Measurements from ENCODE around the gene CHD1L.
"Not testable (repeated sequence)": the region's sequence is repeated elsewhere in the genome, so short reads cannot be mapped to it uniquely, and the experiment has no call there.

The CHD1L gene

GRCh38 chr1:147233903-147234302, 8.6 kb upstream of the CHD1L start:
- DNase-seq (ENCODE audit: low spot score): not testable (repeated sequence)

- no peak for DNase-seq (ENCODE audit: low spot score)
Observed at GRCh38 chr1:147235822-147236221, 6.7 kb upstream of the CHD1L start.

DNA sequence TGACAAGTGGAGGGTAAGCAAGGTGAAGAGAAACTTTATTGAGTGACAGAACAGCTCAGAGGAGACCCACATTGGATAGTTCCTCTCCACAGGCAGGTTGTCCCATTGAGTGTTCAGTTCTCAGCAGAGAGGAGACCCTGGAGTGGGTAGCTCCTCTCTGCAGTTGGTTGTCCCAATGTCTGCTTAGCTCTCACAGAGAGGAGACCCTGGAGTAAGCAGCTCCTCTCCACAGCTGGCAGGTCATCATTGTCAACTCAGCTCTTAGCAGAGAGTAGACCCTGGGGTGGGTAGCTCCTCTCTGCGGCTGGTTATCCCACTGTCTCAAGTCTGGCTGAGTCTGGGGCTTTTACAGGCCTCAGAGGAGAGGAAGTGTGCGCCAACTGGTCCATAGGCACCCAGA, 6.0 kb upstream of the CHD1L start:
- no peak for DNase-seq (ENCODE audit: low spot score)

GRCh38 chr1:147236959-147237791, 5.3 kb upstream of the CHD1L start:
- no peak for DNase-seq (ENCODE audit: low spot score)

GRCh38 chr1:147238053-147238902, 4.2 kb upstream of the CHD1L start:
- DNase-seq (ENCODE audit: low spot score): no peak

DNA sequence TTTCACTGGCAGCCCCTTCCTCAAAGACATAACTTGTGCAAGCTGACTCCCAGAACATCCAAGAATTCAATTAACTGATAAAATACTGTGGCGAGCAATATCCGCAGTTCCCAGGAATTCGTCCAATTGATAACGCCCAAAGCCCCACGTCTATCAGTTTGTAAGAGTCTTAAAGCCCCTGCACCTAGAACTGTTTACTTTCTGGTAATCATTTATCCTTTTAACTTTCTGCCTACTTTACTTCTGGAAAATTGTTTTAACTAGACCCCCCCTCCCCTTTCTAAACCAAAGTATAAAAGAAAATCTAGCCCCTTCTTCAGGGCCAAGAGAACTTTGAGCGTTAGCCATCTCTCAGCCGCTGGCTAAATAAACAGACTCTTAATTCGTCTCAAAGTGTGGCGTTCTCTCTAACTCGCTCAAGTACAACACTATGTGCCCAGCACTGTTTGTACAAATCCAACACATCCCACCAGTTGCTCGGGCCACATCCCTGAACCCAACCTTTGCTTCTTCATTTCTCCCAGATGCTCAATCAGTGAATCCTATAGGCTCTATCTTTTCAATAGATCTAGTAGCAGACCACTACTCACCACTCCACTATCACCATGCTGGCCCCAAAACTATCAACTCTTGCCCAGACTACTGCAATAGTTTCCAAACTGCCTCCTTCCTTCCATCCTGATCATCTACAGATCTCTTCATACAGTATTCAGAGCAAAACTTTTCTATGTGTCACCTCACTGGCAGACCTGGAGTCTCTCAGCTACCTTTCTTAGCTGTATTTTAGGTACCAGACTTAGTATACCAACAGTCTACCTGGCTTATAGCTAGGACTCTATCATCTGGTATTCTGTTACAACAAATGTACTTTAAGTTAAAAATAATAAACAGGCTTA, 3.3 kb upstream of the CHD1L start:
- no peak for DNase-seq (ENCODE audit: low spot score)

DNA sequence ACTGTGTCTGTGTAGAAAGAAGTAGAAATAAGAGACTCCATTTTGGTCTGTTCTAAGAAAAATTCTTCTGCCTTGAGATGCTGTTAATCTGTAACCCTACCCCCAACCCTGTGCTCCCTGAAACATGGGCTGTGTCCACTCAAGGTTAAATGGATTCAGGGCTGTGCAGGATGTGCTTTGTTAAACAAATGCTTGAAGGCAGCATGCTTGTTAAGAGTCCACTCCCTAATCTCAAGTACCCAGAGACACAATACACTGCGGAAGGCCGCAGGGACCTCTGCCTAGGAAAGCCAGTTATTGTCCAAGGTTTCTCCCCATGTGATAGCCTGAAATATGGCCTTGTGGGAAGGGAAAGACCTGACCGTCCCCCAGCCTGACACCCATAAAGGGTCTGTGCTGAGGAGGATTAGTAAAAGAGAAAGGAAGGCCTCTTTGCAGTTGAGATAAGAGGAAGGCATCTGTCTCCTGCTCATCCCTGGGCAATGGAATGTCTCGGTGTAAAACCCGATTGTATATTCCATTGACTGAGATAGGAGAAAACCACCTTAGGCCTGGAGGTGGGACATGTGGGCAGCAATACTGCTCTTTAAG, 2.3 kb upstream of the CHD1L start:
- not testable (repeated sequence) for DNase-seq (ENCODE audit: low spot score)

- DNase-seq (ENCODE audit: low spot score): no peak
Observed at GRCh38 chr1:147241934-147242448, 493 bp upstream of the CHD1L start.

DNA sequence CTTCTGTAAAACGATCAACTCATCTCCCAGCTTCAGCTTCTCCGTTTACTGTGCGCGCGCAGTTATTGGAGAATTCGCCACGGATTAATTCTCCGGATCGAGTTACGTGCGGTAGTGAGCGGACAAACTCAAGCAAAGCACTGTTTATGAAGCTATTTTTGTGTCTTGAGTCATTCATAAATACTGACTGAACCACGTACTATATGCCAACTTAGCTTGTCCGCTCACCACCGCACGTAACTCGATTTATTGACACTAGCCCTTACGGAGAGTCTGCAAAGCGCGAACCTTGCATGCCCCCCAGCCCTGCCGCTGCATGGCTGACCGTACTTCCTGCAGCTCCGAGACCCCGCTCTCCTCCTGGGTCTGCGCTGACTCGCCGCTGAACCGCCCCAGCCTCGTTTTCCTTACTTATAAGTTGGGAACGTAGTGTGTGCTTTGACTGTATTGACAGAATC, 773 bp downstream of the CHD1L start:
- peak; percentile 43 for DNase-seq (ENCODE audit: low spot score)

DNA sequence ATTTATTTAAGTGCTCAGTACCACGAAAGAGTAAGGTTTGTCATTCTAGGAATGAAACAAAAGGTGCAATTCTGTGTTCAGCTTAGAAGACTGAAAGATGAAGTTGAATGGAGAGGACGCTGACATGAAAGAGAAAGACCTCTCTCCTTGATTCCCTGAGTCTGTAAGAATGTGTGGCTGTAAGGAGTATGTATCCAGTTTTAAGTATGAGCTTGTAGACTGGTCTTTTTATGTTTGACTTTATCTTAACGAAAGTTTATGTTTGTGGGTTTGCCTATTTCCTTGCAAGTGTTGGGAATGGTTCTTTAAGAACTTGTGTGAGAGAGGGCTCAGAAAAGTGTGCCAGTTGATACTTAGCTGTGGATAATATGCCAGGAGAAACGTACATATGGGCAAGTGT, 1.4 kb downstream of the CHD1L start:
- no peak for DNase-seq (ENCODE audit: low spot score)

- DNase-seq (ENCODE audit: low spot score): no peak
Observed at GRCh38 chr1:147245129-147245528, 2.6 kb downstream of the CHD1L start.

- DNase-seq (ENCODE audit: low spot score): no peak
Observed at GRCh38 chr1:147245586-147246021, 3.1 kb downstream of the CHD1L start.

DNA sequence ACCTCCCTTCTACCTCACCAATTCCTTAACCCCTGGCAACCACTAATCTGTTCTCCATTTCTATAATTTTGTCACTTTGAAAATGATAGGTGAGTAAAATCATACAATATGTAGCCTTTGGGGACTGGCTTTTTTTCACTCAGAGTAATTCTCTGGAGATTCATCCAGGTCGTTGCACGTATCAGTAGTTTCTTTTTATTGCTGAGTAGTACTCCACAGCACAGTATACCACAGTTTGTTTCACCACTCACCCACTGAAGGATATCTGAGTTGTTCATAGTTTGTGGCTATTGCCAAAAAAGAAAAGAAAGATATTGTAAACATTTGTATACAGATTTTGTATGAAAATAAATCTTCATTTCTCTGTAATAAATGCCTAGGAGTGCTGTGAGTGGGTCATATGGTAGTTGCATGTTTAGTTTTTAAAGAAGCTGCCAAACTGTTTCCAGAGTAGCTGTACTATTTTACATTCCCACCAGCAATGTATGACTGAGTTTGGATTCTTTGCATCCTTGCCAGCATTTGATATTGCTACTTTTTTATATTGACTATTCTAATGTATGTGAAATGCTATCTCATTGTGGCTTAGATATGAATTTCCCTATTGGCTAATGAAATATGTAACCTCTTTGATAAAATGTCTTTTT, 3.7 kb downstream of the CHD1L start:
- no peak for DNase-seq (ENCODE audit: low spot score)

DNA sequence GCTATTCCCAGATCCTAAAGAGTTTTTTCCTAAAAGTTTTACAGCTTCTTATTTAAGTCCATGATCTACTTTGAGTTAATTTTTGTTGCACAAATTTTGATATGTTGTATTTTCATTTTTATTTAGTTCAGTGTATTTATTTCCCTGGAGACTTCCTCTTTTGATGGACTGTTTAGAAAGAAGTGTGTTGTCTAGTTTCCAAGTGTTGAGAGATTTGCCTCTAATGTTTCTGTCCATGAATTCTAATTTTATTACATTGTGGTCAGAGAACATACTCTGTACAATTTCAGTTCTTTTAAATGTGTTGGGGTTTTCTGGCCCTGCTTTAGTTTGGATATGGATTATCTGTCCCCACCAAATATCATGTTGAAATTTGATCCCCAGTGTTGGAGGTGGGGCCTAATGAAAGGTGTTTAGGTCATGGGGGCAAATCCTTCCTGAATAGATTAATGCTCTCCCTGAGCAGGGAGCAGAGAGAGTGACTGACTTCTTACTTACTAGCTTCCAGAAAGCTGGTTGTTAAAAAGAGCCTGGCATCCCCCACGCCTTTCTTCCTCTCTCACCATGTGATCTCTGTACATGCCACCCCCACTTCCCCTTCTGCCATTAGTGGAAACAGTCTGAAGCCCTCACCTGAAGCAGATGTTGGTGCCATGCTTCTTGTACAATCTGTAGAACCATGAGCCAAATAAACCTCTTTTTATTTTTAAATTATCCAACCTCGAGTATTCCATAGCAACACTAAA, 4.6 kb downstream of the CHD1L start:
- DNase-seq (ENCODE audit: low spot score): no peak

DNA sequence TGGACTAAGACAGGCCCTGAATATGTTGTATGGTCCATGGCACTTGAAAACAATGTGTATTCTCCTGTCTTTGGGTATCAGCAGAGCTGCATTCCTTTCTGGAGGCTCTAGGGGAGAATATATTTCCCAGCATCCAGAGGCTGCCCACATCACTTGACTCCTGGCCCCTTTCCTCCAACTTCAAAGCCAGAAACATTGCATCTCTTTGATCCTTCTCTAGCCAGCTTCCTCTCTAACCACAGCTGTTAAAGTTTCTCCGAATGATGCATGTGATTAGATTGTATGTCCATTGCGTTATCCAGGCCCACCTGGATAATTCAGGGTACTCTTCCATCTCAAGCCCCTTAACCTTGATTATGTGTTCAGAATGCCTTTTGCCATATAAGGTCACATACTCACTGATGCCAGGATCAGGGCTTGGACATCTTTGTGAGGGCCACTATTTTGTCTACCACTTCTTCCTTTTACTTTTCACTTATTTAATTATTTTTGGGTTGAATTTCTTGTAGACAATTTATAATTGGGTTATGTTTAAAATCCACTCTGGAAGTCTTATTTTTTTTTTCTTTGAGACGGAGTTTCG, 5.3 kb downstream of the CHD1L start:
- DNase-seq (ENCODE audit: low spot score): no peak

DNA sequence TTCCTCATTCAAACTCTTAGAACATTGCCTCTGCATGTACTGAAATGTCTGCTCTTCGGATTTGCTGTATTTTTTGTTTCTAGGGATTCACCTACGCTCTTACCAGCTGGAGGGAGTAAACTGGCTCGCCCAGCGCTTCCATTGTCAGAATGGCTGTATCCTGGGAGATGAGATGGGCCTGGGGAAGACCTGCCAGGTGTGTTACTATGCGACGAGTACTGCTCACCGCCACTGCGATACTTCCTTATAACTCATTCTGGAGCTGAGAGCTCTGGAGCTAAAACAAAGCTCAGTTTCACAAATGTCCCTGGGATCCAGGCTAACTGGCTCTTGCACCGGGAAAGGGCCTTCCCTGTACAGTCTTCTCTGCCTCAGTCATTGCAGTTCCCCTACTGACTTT, 10.1 kb downstream of the CHD1L start:
- no peak for DNase-seq (ENCODE audit: low spot score)

DNA sequence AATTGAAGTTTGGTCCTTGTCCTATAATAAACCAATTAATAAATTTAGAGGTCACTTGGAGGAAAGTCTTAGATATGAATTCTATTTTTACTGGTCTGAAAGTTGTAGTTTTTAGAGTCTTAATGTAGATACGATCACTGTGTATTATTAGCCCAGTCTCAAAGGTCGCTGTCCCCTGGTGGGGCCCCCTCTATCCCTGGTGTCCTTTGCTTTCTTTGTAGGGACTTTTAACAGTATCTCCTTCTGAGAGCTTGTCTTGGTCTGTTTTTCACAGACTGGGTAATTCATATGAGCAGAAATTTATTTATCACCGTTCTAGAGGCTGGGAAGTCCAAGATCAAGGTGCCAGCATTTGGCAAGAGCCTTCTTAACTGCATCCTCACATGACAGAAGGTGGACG, 18.5 kb downstream of the CHD1L start:
- no peak for DNase-seq (ENCODE audit: low spot score)

- DNase-seq (ENCODE audit: low spot score): no peak
Observed at GRCh38 chr1:147264158-147264768, 21.8 kb downstream of the CHD1L start.

DNA sequence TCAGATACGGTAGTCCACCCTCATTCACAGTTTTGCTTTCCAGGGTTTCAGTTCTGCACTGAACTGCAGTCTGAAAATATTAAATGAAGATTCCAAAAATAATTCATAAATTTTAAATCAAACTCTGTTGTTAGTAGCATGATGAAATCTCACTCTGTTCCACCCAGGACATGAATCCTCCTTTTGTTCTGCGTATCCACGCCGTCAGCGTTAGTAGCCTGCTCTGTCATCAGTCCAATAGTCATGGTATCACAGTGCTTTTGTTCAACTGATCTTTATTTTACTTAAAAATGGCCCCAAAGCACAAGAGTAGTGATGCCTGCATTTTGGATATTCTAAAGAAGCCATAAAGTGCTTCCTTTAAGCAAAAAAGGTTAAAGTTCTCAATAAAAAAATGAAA, 23.9 kb downstream of the CHD1L start:
- no peak for DNase-seq (ENCODE audit: low spot score)

All from iPS-NIHi11 (cell line).